K562 (cell line): Measurements from ENCODE around the gene OSBPL1A. TPM values are rescaled to one million over a fixed set of nuclear protein-coding genes. Genes with fewer than 3 reads are reported as not detected.

Experiments
- BACH1 ChIP-seq: fragments of 200-800 bp; sonication (Bioruptor generic); IDR thresholded peaks from 2 replicates; pipeline ENCODE4 v1.6.1; 2016; ENCODE audit warnings: missing genetic modification characterization, missing compliant biosample characterization
- DMBX1 ChIP-seq: fragments of 250-450 bp; sonication (Bioruptor Pico); IDR thresholded peaks from 2 replicates; pipeline ENCODE4 v1.8.0; 2022; ENCODE audit warnings: inconsistent platforms, mild to moderate bottlenecking, moderate library complexity, borderline replicate concordance
- FOXJ3 ChIP-seq: sonication (generic); formaldehyde crosslinking; IDR thresholded peaks from 2 replicates; pipeline ENCODE4 v1.4.0; 2020; ENCODE audit warnings: mild to moderate bottlenecking, missing genetic modification reagents
- FUS ChIP-seq: fragments of 200-400 bp; formaldehyde crosslinking; optimal IDR thresholded peaks from 2 replicates; pipeline ENCODE3; 2017; ENCODE audit warnings: low read depth, low read length
- GABPA ChIP-seq: fragments of 200-800 bp; sonication (Bioruptor generic); conservative IDR thresholded peaks from 2 replicates; pipeline ENCODE4 v1.6.1; 2016; ENCODE audit warnings: low read depth, missing genetic modification characterization, missing compliant biosample characterization
- GATAD2B ChIP-seq: fragments of 450-650 bp; IDR thresholded peaks from 2 replicates; pipeline ENCODE4 v1.6.1; 2017; ENCODE audit warnings: mild to moderate bottlenecking, borderline replicate concordance
- HNRNPUL1 ChIP-seq: fragments of 200-400 bp; formaldehyde crosslinking; IDR thresholded peaks from 2 replicates; pipeline ENCODE4 v1.6.1; 2017; ENCODE audit warnings: low read length
- JUNB ChIP-seq: fragments of 450-650 bp; formaldehyde crosslinking; conservative IDR thresholded peaks from 2 replicates; pipeline ENCODE4 v1.4.0; 2020; ENCODE audit warnings: mild to moderate bottlenecking
- LCOR ChIP-seq: sonication (generic); formaldehyde crosslinking; IDR thresholded peaks from 2 replicates; pipeline ENCODE4 v1.8.0; 2022; ENCODE audit warnings: mild to moderate bottlenecking, missing genetic modification reagents
- MXI1 ChIP-seq: IDR thresholded peaks from 2 replicates; pipeline ENCODE4 v1.6.1; 2011; ENCODE audit warnings: low read depth, mild to moderate bottlenecking, improper control_type of control experiment, low read length
- NR2C1 ChIP-seq, 2 experiments: fragments of 450-650 bp; IDR thresholded peaks; 2 replicates each; pipeline ENCODE4 v1.6.1; 2017; ENCODE audit warnings: mild to moderate bottlenecking in 2 of 2, antibody characterized with exemption in 1 of 2, inconsistent platforms in 1 of 2, missing compliant biosample characterization in 1 of 2, missing genetic modification characterization in 1 of 2
- PTRF ChIP-seq: fragments of 450-650 bp; IDR thresholded peaks from 2 replicates; pipeline ENCODE4 v1.6.1; 2016; ENCODE audit warnings: mild to moderate bottlenecking, missing genetic modification characterization, missing compliant biosample characterization
- SIX5 ChIP-seq, 2 experiments: IDR thresholded peaks; 2 replicates each; pipeline ENCODE4 v1.6.1; 2011; ENCODE audit warnings: low read length in 2 of 2, borderline replicate concordance in 1 of 2, low read depth in 1 of 2, mild to moderate bottlenecking in 1 of 2, moderate library complexity in 1 of 2; ENCODE audit not compliant: insufficient read depth in 1 of 2
- SMARCA4 ChIP-seq: fragments of 450-650 bp; IDR thresholded peaks from 2 replicates; pipeline ENCODE4 v1.6.1; 2016
- SMARCA5 ChIP-seq: fragments of 450-650 bp; IDR thresholded peaks from 2 replicates; pipeline ENCODE4 v1.6.1; 2016
- TCF3 ChIP-seq: sonication (generic); formaldehyde crosslinking; IDR thresholded peaks from 2 replicates; pipeline ENCODE4 v1.4.0; 2020; ENCODE audit warnings: mild to moderate bottlenecking, missing genetic modification reagents
- U2AF1 ChIP-seq: fragments of 200-400 bp; formaldehyde crosslinking; optimal IDR thresholded peaks from 2 replicates; pipeline ENCODE3; 2017; ENCODE audit warnings: mild to moderate bottlenecking, low read depth, low read length, moderate library complexity
- ZFP30 ChIP-seq: fragments of 250-450 bp; sonication (Bioruptor Pico); IDR thresholded peaks from 2 replicates; pipeline ENCODE4 v1.8.0; 2022; ENCODE audit warnings: moderate library complexity, mild to moderate bottlenecking, inconsistent platforms, borderline replicate concordance
- ZNF23 ChIP-seq: fragments of 250-450 bp; sonication (Bioruptor Pico); IDR thresholded peaks from 2 replicates; pipeline ENCODE4 v1.4.0; 2020; ENCODE audit warnings: mild to moderate bottlenecking
- ZNF263 ChIP-seq: sonication (generic); formaldehyde crosslinking; IDR thresholded peaks from 2 replicates; pipeline ENCODE4 v1.8.0; 2022; ENCODE audit warnings: mild to moderate bottlenecking, missing genetic modification reagents, borderline replicate concordance
- ZNF507 ChIP-seq: conservative IDR thresholded peaks from 2 replicates; pipeline ENCODE4 v1.6.1; 2017; ENCODE audit warnings: missing genetic modification characterization, missing compliant biosample characterization
- ZNF699 ChIP-seq: fragments of 250-450 bp; sonication (Bioruptor Pico); IDR thresholded peaks from 2 replicates; pipeline ENCODE4 v1.8.0; 2021; ENCODE audit warnings: mild to moderate bottlenecking, moderate library complexity; ENCODE audit not compliant: insufficient replicate concordance
- ZNF778 ChIP-seq: fragments of 450-650 bp; formaldehyde crosslinking; IDR thresholded peaks from 2 replicates; pipeline ENCODE4 v1.4.0; 2020; ENCODE audit warnings: mild to moderate bottlenecking, moderate library complexity
- polyA plus RNA-seq, 8 experiments: library from polyadenylated mRNA; depleted of rRNA in 4 of 8; stranded (reverse) in 5 of 8; unstranded in 3 of 8; fragments of >200 nt; fragmentation: Nextera tagmentation in 2 of 8; fragmentation: Illumina TruSeq in 1 of 8; extraction: Ambion mirVana in 2 of 8; extraction: Trizol in 1 of 8; gene quantifications; 2 replicates each; pipeline versions ENCODE4 v1.2.1 to v1.2.3, GENCODE V29; 2011 to 2014; ENCODE audit warnings: inconsistent platforms in 1 of 8, missing spikeins in 1 of 8
- total RNA-seq, 7 experiments: library from RNA; depleted of rRNA in 6 of 7; stranded (reverse); fragments of >200 nt in 6 of 7; fragmentation: Illumina TruSeq in 2 of 7; extraction: Trizol in 2 of 7; gene quantifications; 2 replicates each; pipeline versions ENCODE4 v1.2.1 to v1.2.3, GENCODE V29; 2011 to 2021; ENCODE audit warnings: low replicate concordance in 1 of 7
- TF ChIP-seq, protein P1 (sequence below): fragments of 450-650 bp; formaldehyde crosslinking; IDR thresholded peaks from 2 replicates; pipeline ENCODE4 v1.4.0; 2022; ENCODE audit warnings: missing genetic modification characterization
- TF ChIP-seq, protein P2 (sequence below): fragments of 450-650 bp; IDR thresholded peaks from 2 replicates; pipeline ENCODE4 v1.6.1; 2018; ENCODE audit not compliant: partially characterized antibody

Gene OSBPL1A
- total and polyA plus RNA-seq, 9 of the 15 experiments (the other 6 are each of a cell fraction or from before 2014, with no cell fraction given) = 0.40 to 0.49 TPM; not detected in 7

DNA sequence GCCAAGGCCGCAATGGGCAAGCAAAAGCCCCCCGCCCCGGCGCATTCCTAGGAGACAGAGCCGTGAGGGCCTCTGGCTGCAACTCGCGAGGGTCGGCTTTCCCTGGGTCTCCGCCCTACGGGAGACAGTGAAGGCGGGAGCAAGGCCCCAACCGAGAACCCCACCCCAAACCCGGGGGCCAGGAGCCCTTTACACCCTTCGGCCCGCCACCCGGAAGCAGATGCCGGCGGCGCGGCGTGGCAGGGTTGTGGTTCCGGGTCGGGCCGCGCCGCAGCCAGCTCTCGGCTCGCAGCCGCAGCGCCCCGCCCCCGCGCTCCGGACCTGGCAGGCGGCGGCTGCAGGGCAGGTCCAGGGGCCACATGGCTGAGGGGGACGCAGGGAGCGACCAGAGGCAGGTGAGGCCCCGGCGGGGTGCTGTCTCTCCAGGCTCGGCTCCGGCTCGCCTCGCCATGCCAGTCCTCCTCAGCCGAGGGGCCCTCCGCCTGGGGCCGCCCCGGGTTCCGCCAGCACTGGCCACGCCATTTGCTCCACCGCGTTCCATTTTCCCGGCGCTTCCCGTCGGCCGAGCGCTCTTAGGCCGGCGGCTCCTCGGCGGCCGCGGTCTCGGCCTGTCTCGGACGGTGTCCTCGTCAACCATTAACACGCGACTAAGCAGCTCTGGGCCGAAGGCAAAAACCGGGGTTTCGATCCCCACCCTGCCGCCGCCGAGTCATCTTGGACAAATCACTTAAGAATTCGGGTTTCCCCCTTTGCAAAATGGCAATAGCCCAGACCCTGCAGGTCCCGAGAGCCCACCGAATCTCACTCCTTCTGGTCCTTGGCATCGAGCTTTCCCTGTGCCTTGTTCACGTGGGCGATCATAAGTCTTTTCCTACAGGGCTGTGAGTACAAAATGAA, 29.0 kb upstream of the OSBPL1A start, which contains the start of gene IMPACT (continued):
- TF ChIP-seq, protein P1, sequence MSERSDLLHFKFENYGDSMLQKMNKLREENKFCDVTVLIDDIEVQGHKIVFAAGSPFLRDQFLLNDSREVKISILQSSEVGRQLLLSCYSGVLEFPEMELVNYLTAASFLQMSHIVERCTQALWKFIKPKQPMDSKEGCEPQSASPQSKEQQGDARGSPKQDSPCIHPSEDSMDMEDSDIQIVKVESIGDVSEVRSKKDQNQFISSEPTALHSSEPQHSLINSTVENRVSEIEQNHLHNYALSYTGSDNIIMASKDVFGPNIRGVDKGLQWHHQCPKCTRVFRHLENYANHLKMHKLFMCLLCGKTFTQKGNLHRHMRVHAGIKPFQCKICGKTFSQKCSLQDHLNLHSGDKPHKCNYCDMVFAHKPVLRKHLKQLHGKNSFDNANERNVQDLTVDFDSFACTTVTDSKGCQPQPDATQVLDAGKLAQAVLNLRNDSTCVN = peak; percentile 82; the same call in 1 of the 2 replicates
- peak; percentile 94 for TF ChIP-seq DMBX1 (CRISPR knock-in tag)
- TF ChIP-seq FOXJ3 (CRISPR knock-in tag) = no peak
- peak; percentile 60; the same call in 1 of the 2 replicates for TF ChIP-seq BACH1 (tag)
- peak; percentile 38 for TF ChIP-seq U2AF1
- TF ChIP-seq PTRF (tag) = peak; percentile 24; the same call in 1 of the 2 replicates
- TF ChIP-seq ZNF778 (CRISPR knock-in tag) = no peak
- TF ChIP-seq HNRNPUL1 = no peak
- TF ChIP-seq ZFP30 (CRISPR knock-in tag) = no peak
- TF ChIP-seq LCOR = peak; percentile 62; the same call in 1 of the 2 replicates
- TF ChIP-seq, protein P2, sequence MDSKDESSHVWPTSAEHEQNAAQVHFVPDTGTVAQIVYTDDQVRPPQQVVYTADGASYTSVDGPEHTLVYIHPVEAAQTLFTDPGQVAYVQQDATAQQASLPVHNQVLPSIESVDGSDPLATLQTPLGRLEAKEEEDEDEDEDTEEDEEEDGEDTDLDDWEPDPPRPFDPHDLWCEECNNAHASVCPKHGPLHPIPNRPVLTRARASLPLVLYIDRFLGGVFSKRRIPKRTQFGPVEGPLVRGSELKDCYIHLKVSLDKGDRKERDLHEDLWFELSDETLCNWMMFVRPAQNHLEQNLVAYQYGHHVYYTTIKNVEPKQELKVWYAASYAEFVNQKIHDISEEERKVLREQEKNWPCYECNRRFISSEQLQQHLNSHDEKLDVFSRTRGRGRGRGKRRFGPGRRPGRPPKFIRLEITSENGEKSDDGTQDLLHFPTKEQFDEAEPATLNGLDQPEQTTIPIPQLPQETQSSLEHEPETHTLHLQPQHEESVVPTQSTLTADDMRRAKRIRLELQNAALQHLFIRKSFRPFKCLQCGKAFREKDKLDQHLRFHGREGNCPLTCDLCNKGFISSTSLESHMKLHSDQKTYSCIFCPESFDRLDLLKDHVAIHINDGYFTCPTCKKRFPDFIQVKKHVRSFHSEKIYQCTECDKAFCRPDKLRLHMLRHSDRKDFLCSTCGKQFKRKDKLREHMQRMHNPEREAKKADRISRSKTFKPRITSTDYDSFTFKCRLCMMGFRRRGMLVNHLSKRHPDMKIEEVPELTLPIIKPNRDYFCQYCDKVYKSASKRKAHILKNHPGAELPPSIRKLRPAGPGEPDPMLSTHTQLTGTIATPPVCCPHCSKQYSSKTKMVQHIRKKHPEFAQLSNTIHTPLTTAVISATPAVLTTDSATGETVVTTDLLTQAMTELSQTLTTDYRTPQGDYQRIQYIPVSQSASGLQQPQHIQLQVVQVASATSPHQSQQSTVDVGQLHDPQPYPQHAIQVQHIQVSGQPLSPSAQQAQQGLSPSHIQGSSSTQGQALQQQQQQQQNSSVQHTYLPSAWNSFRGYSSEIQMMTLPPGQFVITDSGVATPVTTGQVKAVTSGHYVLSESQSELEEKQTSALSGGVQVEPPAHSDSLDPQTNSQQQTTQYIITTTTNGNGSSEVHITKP = no peak
- TF ChIP-seq TCF3 (CRISPR knock-in tag) = no peak
- peak; percentile 75 for TF ChIP-seq FUS
- TF ChIP-seq ZNF263 = no peak; the same call in 1 of the 2 replicates
- TF ChIP-seq SMARCA4 = no peak
- no peak for TF ChIP-seq GATAD2B
- peak; percentile 99 for TF ChIP-seq GABPA (tag)
- TF ChIP-seq SIX5 (IDR thresholded peaks at IDR 0.05; ENCODE audit: borderline replicate concordance in 1 of 2, insufficient read depth in 1 of 2, low read depth in 1 of 2, low read length in 2 of 2) = no peak
- no peak for TF ChIP-seq JUNB
- TF ChIP-seq ZNF507 = no peak
- no peak for TF ChIP-seq MXI1
- TF ChIP-seq NR2C1 (IDR thresholded peaks at IDR 0.05) = peak; percentile 99
- TF ChIP-seq NR2C1 (tag; IDR thresholded peaks at IDR 0.05) = peak; percentile 99
- TF ChIP-seq ZNF23 (CRISPR knock-in tag) = no peak
- TF ChIP-seq ZNF699 (CRISPR knock-in tag) = no peak
- TF ChIP-seq SMARCA5 = no peak
